CD4-positive, CD25-positive, alpha-beta regulatory T cell (primary cell): ENCODE data around the gene LRRC43. TPM values are rescaled to one million over a fixed set of nuclear protein-coding genes. Genes with fewer than 3 reads are reported as not detected.

Experiments
- ATAC-seq, 2 donors: fragments of 150-1000 bp; cut with Tn5 transposase; one replicate each; pipeline ENCODE4 v1.10.0; 2021; ENCODE audit warnings: low read depth in 2 of 2, moderate number of reproducible peaks in 2 of 2, moderate library complexity in 1 of 2
- DNase-seq, 3 donors: peaks; one replicate each; pipeline versions ENCODE4 v3.0.0 to v3.0.0-alpha.2; 2012 to 2022; ENCODE audit warnings: mixed read lengths in 1 of 3
- H3K27ac ChIP-seq: one replicate; pipeline ENCODE4 v1.7.0; 2013; ENCODE audit warnings: mild to moderate bottlenecking, low read length; ENCODE audit not compliant: insufficient read depth, poor library complexity, severe bottlenecking
- H3K27me3 ChIP-seq: one replicate; pipeline ENCODE4 v1.7.0; 2013; ENCODE audit warnings: low read length; ENCODE audit not compliant: control insufficient read depth, insufficient read depth
- H3K36me3 ChIP-seq: one replicate; pipeline ENCODE4 v1.7.0; 2013; ENCODE audit warnings: mild to moderate bottlenecking, low read length, moderate library complexity; ENCODE audit not compliant: control insufficient read depth, insufficient read depth
- H3K4me1 ChIP-seq: 2 replicates; pipeline ENCODE4 v1.7.0; 2013; ENCODE audit warnings: mild to moderate bottlenecking, low read length; ENCODE audit not compliant: insufficient read depth, control insufficient read depth, poor library complexity, severe bottlenecking
- H3K4me3 ChIP-seq: one replicate; pipeline ENCODE4 v1.7.0; 2013; ENCODE audit warnings: low read depth, mild to moderate bottlenecking, low read length, moderate library complexity
- H3K9me3 ChIP-seq, 2 experiments: 1 replicate in 1 of 2; 2 replicates in 1 of 2; pipeline ENCODE4 v1.7.0; 2013; ENCODE audit warnings: low read length in 2 of 2, mild to moderate bottlenecking in 1 of 2, moderate library complexity in 1 of 2; ENCODE audit not compliant: control insufficient read depth in 2 of 2
- H3K27ac Mint-ChIP-seq, 3 donors: one replicate each; pipeline ENCODE4 v1.8.0; 2020 to 2022; ENCODE audit warnings: mild to moderate bottlenecking in 3 of 3, mixed read lengths in 3 of 3, moderate library complexity in 2 of 3
- H3K27me3 Mint-ChIP-seq: one replicate; pipeline ENCODE4 v1.8.0; 2022; ENCODE audit warnings: mild to moderate bottlenecking, mixed read lengths
- H3K36me3 Mint-ChIP-seq: one replicate; pipeline ENCODE4 v1.8.0; 2020; ENCODE audit warnings: mixed read lengths
- H3K4me1 Mint-ChIP-seq, 4 donors: one replicate each; pipeline ENCODE4 v1.8.0; 2020 to 2022; ENCODE audit warnings: mixed read lengths in 4 of 4, mild to moderate bottlenecking in 1 of 4
- H3K4me3 Mint-ChIP-seq, 4 donors: one replicate each; pipeline ENCODE4 v1.8.0; 2020 to 2022; ENCODE audit warnings: mild to moderate bottlenecking in 4 of 4, mixed read lengths in 4 of 4, moderate library complexity in 3 of 4
- H3K9me3 Mint-ChIP-seq, 7 donors: one replicate each; pipeline ENCODE4 v1.8.0; 2020 to 2022; ENCODE audit warnings: mixed read lengths in 7 of 7, mild to moderate bottlenecking in 3 of 7, moderate library complexity in 2 of 7
- polyA plus RNA-seq, 4 donors: library from polyadenylated mRNA; unstranded; fragments of 300-500 nt; fragmentation: Illumina TruSeq; gene quantifications; one replicate each; pipeline ENCODE4 v1.2.3, GENCODE V29; 2021
- total RNA-seq: library from RNA; stranded (reverse); gene quantifications from one replicate; pipeline ENCODE4 v1.2.3, GENCODE V29; 2022

The LRRC43 gene
- total and polyA plus RNA-seq, 5 donors from 2014 or later = not detected

GRCh38 chr12:122187466-122187865 lies 4.5 kb downstream of the LRRC43 start:
- no peaks in the 10 kb centered on the region for H3K36me3 Mint-ChIP-seq
- H3K9me3 Mint-ChIP-seq = no peaks in the 10 kb centered on the region
- ATAC-seq (no peak), DNase-seq (no peak)
- H3K9me3 ChIP-seq = no peaks in the 10 kb centered on the region
- no peak overlapping the region for H3K27ac Mint-ChIP-seq
- H3K4me1 Mint-ChIP-seq = peaks cover 0 to 11% (median 6%) of the 10 kb centered on the region in 4 donors
- no peaks in the 10 kb centered on the region for H3K27me3 ChIP-seq
- H3K27me3 Mint-ChIP-seq = peaks cover 22% of the 10 kb centered on the region
- H3K4me3 ChIP-seq = no peak overlapping the region
- H3K4me1 ChIP-seq = peaks cover 11% of the 10 kb centered on the region
- H3K36me3 ChIP-seq = no peaks in the 10 kb centered on the region
- no peak overlapping the region for H3K27ac ChIP-seq
- H3K4me3 Mint-ChIP-seq = no peak overlapping the region

- Mint-ChIP-seq H3K9me3 (peaks cover 0 to under 1% (median 0%) of the 10 kb centered on the region in 7 donors), H3K4me3 (no peak overlapping the region), H3K36me3 (no peaks in the 10 kb centered on the region), H3K4me1 (peaks cover 0 to 5% (median 3%) of the 10 kb centered on the region in 4 donors), H3K27ac (peak overlapping the region in 1 of 3 donors; percentile 42), H3K27me3 (peaks cover 20% of the 10 kb centered on the region)
- no peaks in the 10 kb centered on the region for H3K9me3 ChIP-seq
- H3K27ac ChIP-seq = no peak overlapping the region
- H3K4me3 ChIP-seq = no peak overlapping the region
- DNase-seq (no peak), ATAC-seq (no peak)
- H3K36me3 ChIP-seq = no peaks in the 10 kb centered on the region
- no peaks in the 10 kb centered on the region for H3K27me3 ChIP-seq
- H3K4me1 ChIP-seq = no peaks in the 10 kb centered on the region
Measured at GRCh38 chr12:122189626-122190475, 6.9 kb downstream of the LRRC43 start.

- DNase-seq = peak; percentile 16 to 66 (median 49)
- peaks cover 0 to 5% (median 1%) of the 10 kb centered on the region in 4 donors for H3K4me1 Mint-ChIP-seq
- H3K36me3 Mint-ChIP-seq = no peaks in the 10 kb centered on the region
- peak overlapping the region in 2 of 3 donors; percentile 38 to 52 for H3K27ac Mint-ChIP-seq
- peak; percentile 50 to 64 for ATAC-seq
- Histone ChIP-seq H3K4me1 (no peaks in the 10 kb centered on the region), H3K36me3 (no peaks in the 10 kb centered on the region), H3K27me3 (no peaks in the 10 kb centered on the region), H3K9me3 (peaks cover 0 to 2% of the 10 kb centered on the region in 2 experiments), H3K4me3 (no peak overlapping the region), H3K27ac (no peak overlapping the region)
- peaks cover 0 to 9% (median 0%) of the 10 kb centered on the region in 7 donors for H3K9me3 Mint-ChIP-seq
- H3K4me3 Mint-ChIP-seq = no peak overlapping the region
- H3K27me3 Mint-ChIP-seq = peaks cover 22% of the 10 kb centered on the region
Measured at GRCh38 chr12:122190842-122191668, 8.1 kb downstream of the LRRC43 start.

- Histone ChIP-seq H3K36me3 (no peaks in the 10 kb centered on the region), H3K4me1 (no peaks in the 10 kb centered on the region), H3K27ac (no peak overlapping the region), H3K27me3 (peaks cover 3% of the 10 kb centered on the region), H3K9me3 (peaks cover 0 to 2% of the 10 kb centered on the region in 2 experiments), H3K4me3 (no peak overlapping the region)
- peak overlapping the region in 1 of 3 donors; percentile 27 for H3K27ac Mint-ChIP-seq
- H3K27me3 Mint-ChIP-seq = peaks cover 29% of the 10 kb centered on the region
- ATAC-seq (no peak), DNase-seq (no peak)
- peaks cover 0 to 5% (median 1%) of the 10 kb centered on the region in 4 donors for H3K4me1 Mint-ChIP-seq
- H3K9me3 Mint-ChIP-seq = peaks cover 0 to 9% (median 0%) of the 10 kb centered on the region in 7 donors
- no peaks in the 10 kb centered on the region for H3K36me3 Mint-ChIP-seq
- no peak overlapping the region for H3K4me3 Mint-ChIP-seq
Measured at GRCh38 chr12:122192441-122192840, 9.5 kb downstream of the LRRC43 start.

GRCh38 chr12:122194804-122195203 lies 11.9 kb downstream of the LRRC43 start:
- H3K9me3 Mint-ChIP-seq = peaks cover 0 to 9% (median 0%) of the 10 kb centered on the region in 7 donors
- ATAC-seq (no peak), DNase-seq (no peak)
- peaks cover 7% of the 10 kb centered on the region for H3K27me3 ChIP-seq
- no peaks in the 10 kb centered on the region for H3K36me3 Mint-ChIP-seq
- no peaks in the 10 kb centered on the region for H3K4me1 ChIP-seq
- no peak overlapping the region for H3K4me3 ChIP-seq
- H3K4me1 Mint-ChIP-seq = peaks cover 0 to 5% (median 1%) of the 10 kb centered on the region in 4 donors
- no peak overlapping the region for H3K27ac ChIP-seq
- no peak overlapping the region for H3K4me3 Mint-ChIP-seq
- H3K9me3 ChIP-seq = peaks cover 0 to 2% of the 10 kb centered on the region in 2 experiments
- H3K27me3 Mint-ChIP-seq = peaks cover 48% of the 10 kb centered on the region
- H3K27ac Mint-ChIP-seq = no peak overlapping the region
- H3K36me3 ChIP-seq = no peaks in the 10 kb centered on the region

- H3K4me1 Mint-ChIP-seq = peaks cover 0 to 5% (median 1%) of the 10 kb centered on the region in 4 donors
- no peak overlapping the region for H3K4me3 Mint-ChIP-seq
- peaks cover 0 to 2% of the 10 kb centered on the region in 2 experiments for H3K9me3 ChIP-seq
- H3K27me3 ChIP-seq = peaks cover 7% of the 10 kb centered on the region
- peaks cover 48% of the 10 kb centered on the region for H3K27me3 Mint-ChIP-seq
- ATAC-seq (no peak), DNase-seq (no peak)
- H3K36me3 Mint-ChIP-seq = no peaks in the 10 kb centered on the region
- no peak overlapping the region for H3K27ac ChIP-seq
- H3K36me3 ChIP-seq = no peaks in the 10 kb centered on the region
- peaks cover 0 to 9% (median 0%) of the 10 kb centered on the region in 7 donors for H3K9me3 Mint-ChIP-seq
- H3K4me1 ChIP-seq = no peaks in the 10 kb centered on the region
- no peak overlapping the region for H3K27ac Mint-ChIP-seq
- no peak overlapping the region for H3K4me3 ChIP-seq
Measured at GRCh38 chr12:122195405-122195804, 12.5 kb downstream of the LRRC43 start.

- H3K27ac Mint-ChIP-seq = peak overlapping the region in 1 of 3 donors; percentile 21
- ATAC-seq = no peak
- peaks cover 57% of the 10 kb centered on the region for H3K27me3 Mint-ChIP-seq
- no peak overlapping the region for H3K4me3 Mint-ChIP-seq
- peaks cover 2% of the 10 kb centered on the region for H3K4me1 ChIP-seq
- H3K27me3 ChIP-seq = peaks cover 11% of the 10 kb centered on the region
- no peaks in the 10 kb centered on the region for H3K36me3 Mint-ChIP-seq
- peaks cover 0 to 2% of the 10 kb centered on the region in 2 experiments for H3K9me3 ChIP-seq
- no peak overlapping the region for H3K27ac ChIP-seq
- no peaks in the 10 kb centered on the region for H3K36me3 ChIP-seq
- peaks cover 0 to 2% (median 0%) of the 10 kb centered on the region in 4 donors for H3K4me1 Mint-ChIP-seq
- DNase-seq = no peak
- H3K9me3 Mint-ChIP-seq = peaks cover 0 to 9% (median 0%) of the 10 kb centered on the region in 7 donors
- H3K4me3 ChIP-seq = no peak overlapping the region
Measured at GRCh38 chr12:122197612-122197966, 14.7 kb downstream of the LRRC43 start.
